Colon (tissue), 2 donors: ENCODE measurements around the gene MAP3K2.

Experiments
- FAIRE-seq: peaks from 2 replicates; lab custom pipeline; 2012; peaks lifted over from hg19 to GRCh38; lab: Jason Lieb, UNC
- donor health status: control.
- donor health status: control.

The MAP3K2 gene

GRCh38 chr2:127283275-127283674, 104.5 kb downstream of the MAP3K2 start:
- FAIRE-seq = no peak

- FAIRE-seq = no peak
Observed at GRCh38 chr2:127280693-127281092, 107.1 kb downstream of the MAP3K2 start.

- no peak for FAIRE-seq
Observed at GRCh38 chr2:127279781-127280180, 108.0 kb downstream of the MAP3K2 start.

- no peak for FAIRE-seq
Observed at GRCh38 chr2:127278959-127279358, 108.8 kb downstream of the MAP3K2 start.

- no peak for FAIRE-seq
Observed at GRCh38 chr2:127277028-127277427, 110.7 kb downstream of the MAP3K2 start.

- no peak for FAIRE-seq
Observed at GRCh38 chr2:127275789-127276188, 112.0 kb downstream of the MAP3K2 start.

- FAIRE-seq = no peak
Observed at GRCh38 chr2:127275356-127275755, 112.4 kb downstream of the MAP3K2 start.

- FAIRE-seq = no peak
Observed at GRCh38 chr2:127270663-127271062, 117.1 kb downstream of the MAP3K2 start.

GRCh38 chr2:127261804-127262406, 125.9 kb downstream of the MAP3K2 start:
- no peak for FAIRE-seq

- no peak for FAIRE-seq
Observed at GRCh38 chr2:127259355-127259754, 128.4 kb downstream of the MAP3K2 start.

- no peak for FAIRE-seq
Observed at GRCh38 chr2:127256866-127257265, 130.9 kb downstream of the MAP3K2 start.

GRCh38 chr2:127256381-127256780, 131.4 kb downstream of the MAP3K2 start:
- FAIRE-seq = no peak

- FAIRE-seq = no peak
Observed at GRCh38 chr2:127255721-127256120, 132.1 kb downstream of the MAP3K2 start.

- FAIRE-seq = no peak
Observed at GRCh38 chr2:127255146-127255545, 132.6 kb downstream of the MAP3K2 start.

- no peak for FAIRE-seq
Observed at GRCh38 chr2:127254386-127254981, 133.3 kb downstream of the MAP3K2 start.
